Measurements from ENCODE around the gene SYNDIG1.

SYNDIG1 gene

DNA sequence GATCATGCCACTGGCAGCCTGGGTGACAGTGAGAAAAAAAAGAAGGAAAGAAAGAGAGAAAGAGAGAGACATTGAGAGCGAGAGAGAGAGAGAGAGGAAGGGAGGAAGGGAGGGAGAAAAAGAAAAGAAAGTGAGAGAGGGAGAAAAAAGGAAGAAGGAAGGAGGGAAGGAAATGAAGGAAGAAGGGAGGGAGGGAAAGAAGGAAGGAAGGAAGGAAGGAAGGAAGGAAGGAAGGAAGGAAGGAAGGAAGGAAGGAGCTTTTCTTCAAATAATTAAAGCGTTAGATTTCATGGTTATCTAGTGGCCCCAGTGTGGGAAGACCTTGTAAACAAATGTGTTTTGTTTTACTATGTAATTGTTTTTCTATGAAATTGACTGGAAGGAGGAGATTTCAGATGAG is 170.8 kb downstream of the SYNDIG1 start:
- no peak for DNase-seq

DNA sequence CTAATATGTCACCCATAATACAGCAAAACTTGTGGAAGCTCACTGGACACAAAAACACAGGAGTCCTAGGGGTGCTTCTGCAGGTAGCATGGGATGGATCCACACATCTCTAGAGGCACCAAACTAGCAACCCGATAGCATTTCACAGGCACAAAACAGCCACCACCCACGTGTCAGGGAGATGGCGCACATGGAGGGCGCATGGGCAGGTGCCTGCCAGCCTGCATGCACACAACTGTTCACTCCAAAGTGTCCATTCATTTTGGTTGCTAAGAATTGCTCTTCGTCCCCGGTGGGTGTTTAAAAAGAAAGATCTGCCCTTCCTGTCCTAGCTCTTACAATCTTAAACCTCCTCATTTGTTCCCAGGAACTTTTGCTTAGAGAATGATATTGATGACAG is 171.3 kb downstream of the SYNDIG1 start:
- DNase-seq, result no peak

DNA sequence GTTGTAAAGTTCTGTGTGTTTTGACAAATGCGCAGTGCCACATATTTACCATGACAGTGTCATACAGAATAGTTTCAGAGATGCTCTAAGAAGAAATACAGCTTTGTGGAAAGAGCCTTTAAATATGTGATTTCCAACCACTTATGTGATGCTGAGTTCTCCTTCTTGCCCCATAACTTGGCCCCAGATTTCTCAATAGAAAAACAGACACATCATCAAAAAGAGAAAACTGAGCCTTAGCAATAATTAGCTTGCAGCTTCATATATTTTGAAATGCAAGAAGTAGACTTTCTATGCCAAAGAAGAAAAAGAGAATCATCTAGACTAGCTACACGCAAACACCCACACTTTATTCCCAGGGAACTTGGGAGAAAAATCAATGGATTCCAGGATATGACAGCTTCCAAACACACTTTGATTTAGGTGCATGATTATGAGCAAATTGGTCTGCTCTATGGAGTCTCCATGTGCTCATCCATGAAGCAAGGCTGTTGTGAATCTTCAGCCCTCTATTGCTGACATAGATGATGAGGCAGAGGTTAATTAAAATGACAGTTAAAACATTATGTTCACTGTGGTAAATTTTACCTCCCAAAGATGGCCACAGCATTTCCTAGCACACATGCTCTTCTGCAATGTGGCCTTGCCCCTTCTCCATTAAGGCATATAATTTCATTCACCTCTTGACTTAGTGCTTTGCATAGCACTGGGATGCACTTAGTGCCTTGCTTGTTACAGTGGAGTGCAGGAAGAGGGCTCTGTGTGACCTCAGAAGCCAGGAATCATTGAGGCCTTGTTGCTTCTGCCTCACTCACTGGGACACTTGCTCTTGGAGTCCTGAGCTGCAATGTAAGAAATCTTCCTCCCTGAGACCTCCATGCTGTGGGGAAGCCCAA is 174.6 kb downstream of the SYNDIG1 start:
- no peak for DNase-seq

DNA sequence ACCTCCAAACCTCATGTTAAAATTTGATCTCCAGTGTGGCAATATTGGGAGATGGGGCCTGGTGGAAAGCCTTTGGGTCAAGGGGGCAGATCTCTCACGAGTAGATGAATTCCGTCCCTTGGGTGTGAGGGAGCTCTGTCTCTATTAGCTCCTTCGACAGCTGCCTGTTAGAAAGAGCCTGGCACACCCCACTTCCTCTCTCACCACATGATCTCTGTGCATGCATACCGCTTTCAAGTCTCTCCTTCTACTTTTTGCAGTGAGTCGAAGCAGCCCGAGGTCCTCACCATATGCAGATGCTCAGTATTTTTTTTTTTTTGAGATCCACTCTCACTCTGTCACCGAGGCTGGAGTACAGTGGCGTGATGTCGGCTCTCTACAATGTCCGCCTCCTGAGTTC is 176.9 kb downstream of the SYNDIG1 start:
- no peak for DNase-seq

DNA sequence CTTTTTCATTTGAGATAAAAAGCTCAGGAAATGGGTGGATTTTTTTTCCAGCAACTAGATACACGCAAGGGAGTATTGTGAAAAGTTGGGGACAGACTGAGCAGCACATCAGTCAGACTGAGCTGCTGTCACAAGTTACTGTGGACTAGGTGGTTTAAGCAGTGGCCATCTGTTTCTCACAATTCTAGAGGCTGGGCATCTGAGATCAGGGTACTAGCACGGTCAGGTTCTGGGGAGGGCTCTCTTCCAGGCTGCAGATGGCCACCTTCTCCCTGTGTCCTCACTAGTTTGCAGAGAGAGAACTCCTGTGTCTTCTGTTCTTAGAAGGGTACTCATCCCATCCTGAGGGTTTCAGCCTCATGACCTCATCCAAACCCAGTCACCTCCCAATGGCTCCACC is 178.3 kb downstream of the SYNDIG1 start:
- DNase-seq, result no peak

DNA sequence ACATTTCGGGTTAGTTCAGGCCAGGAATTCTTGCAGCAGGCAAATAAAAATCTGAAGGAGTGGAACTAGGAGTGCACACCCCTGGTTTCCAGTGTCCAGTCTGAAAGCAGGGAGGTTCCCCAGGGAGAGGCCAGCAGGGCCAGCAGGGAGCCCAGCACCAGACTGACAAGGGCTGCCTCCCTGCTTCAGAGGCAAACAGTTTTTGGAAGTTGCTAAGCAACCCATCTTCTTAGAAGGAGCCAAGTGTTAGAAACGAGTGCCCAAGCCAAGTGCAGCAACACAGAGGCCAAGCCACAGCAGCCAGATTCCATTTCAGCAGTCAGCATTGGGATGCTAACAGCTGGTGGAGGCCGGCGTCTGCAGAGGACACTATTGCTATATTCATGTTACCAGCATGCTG is 179.1 kb downstream of the SYNDIG1 start:
- no peak for DNase-seq

DNA sequence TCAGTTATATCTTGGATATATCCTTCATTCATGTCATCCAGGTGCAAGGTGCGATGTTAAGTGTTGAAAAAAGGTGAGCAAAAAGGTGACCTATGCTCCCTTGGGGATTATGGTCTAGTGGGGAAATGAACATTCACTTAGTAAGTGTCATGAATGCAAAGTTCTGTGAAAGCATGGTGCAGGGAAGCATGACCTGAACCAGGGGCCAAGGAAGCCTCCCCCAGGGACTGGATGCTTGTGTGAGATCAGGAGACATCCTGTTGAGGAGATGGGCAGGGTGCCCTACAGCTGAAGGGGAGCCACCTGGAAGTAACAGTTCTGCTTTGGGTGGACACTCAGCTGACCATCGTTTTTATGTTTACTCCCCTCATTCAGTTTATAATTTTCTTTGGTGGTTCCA is 179.5 kb downstream of the SYNDIG1 start:
- no peak for DNase-seq

DNA sequence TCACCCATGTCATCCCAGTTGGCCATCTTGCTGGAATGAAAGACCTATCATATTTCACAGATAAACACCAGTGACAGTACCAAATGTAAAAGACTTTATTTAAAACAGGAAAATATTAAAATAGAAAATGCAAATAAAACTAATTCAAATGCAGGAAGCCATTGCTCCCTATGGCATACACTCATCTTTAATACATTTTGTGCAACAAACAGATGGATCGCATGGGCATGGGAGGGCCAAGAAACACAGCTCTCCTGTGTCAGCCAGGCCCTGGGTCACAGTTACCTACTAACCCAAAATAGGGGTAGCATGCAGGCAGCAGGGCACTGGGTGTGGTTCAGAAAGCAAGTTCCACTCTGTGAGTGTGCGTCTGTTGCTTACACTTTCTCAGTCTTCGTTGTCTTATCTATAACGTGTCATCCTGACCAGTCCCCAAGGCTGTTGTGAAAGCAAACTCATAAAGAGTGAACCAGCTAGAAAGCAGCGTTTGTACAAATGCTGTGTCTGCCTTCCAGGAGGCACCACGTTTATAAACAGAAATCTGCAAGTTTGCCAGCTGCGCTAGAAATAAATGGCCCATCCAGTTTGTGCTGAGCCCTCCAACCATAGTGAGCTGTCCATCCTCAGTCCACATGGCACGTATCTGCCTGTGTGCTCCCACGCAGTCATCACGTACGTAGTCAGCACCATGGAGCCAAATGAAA is 180.5 kb downstream of the SYNDIG1 start:
- no peak for DNase-seq

DNA sequence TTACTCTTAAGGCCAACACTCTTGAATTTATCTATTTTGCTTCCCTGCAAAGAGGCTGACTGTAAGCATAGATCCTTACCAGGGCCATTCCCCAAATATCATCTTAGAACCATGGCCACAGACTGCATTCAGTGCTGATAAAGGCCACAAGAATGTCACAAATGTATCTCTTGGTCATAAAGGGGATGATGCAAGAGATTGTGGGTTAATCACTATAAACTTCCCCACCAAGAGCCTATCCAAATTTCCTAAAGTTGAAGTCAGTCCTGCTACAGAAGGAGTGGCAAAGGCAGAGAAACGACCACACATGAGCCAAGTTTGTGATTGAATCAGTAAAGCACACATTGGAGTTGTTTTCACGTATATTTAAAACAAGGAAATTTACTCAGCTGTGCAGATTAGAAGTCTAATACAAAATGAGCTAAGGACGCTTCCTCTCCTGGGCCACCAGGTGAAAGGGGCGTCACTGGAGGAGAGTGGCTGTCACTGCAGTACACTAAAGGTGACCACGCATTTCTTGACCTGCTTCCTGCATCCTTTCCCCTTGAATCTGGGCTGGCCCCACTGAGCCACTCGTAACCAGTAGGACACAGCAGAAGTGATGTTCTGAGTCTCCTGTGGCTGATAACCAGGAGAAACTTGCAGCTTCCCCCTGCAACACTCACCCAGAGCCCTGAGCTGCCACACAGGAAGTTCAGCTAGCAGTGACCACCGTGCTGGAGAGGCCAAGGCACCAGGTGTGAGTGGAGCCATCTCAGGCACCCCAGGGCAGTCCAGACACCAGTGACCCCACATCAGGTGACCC is 181.9 kb downstream of the SYNDIG1 start:
- DNase-seq, result no peak

DNA sequence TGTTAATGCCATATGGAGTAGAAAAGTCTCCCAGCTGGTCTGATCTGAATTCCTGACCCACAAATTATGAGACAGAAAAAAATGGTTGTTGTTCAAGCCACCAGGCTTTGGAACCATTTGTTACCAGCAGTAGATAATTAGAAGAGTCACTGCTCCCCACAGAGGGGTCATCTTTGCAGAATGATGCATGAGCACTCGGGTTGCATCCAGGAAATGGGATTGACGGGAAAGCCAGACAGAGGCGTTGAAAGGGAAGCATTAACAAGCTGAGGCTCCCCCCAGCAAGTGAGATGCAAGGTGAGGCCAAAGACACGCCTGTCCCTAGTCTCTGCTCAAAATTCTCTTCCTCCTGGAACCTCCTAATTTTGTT is 182.5 kb downstream of the SYNDIG1 start:
- no peak for DNase-seq

DNA sequence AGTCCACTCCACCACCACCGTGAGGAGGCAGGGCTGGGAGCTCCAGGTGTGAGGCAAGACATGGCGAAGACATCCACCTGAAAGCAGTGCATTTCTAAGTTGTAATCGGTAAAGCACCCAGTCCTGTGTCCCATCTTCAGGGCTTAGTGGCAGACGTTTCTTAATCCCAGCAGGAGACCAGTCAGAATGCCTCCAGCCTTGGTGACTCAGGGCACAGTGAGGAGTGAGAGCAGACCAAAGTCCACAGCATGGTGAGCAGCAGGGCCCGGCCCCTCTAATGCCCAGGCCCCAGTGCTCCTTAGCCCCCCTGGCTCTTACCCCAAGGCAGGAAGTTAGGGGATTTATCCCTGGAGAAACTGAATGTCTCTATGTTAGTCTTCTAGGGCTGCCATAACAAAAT is 183.9 kb downstream of the SYNDIG1 start:
- DNase-seq, result no peak

DNA sequence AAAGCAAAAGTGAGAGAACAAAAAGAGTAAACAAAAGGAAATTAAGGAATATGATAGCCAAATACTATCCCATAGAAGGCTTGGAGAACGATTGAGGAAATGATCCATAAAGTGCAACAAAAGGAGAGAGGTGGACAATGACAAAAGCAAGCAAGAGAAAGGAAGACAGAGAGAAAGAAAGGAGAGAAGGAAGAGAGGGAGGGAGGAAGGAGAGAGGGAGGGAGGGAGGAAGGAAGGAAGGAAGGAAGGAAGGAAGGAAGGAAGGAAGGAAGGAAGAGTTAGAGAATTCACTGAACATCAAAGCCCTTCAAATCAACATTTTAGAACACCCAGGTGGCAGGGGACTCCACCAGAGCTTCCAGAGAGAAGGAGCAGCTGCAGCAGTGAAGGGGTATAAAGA is 185.0 kb downstream of the SYNDIG1 start:
- no peak for DNase-seq

DNA sequence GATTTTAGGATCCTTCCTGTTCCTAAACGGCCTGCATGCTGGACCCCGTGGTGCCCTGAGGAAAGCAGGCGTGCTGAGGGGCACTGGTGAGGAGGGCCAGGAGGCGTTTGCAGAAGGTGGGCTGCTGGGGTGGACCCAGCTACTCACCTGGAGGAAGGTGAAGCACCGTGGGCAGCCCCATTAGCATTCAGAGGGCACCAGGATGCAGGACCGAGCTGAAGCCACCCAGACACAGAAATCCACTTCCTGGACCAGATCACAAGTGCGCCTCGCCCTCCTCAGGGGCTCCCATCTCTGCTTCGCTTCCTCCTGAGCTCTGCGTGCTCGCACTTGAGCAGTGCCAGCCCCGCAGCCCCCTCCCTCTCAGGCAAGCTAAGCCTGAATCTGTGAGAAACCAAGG is 187.0 kb downstream of the SYNDIG1 start:
- no peak for DNase-seq

DNA sequence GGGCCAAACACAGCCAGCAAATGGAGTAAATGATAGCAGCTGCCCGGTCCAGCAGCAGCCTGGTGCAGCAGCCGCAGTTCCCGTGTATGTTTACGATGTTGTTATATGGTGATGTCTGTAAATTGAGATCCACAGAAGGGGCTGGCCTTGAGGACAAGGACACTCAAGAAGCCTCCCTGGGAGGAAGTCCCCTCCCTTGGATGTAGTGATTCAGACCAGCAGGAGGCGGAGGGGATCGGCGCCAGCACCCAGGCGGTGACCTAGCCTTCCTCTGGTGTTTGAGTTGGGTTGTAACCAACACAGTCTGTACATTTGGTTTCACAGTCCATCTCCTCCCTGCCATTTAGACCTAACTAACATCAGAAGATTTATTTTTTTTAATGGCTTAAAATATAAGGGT is 187.8 kb downstream of the SYNDIG1 start:
- no peak for DNase-seq

DNA sequence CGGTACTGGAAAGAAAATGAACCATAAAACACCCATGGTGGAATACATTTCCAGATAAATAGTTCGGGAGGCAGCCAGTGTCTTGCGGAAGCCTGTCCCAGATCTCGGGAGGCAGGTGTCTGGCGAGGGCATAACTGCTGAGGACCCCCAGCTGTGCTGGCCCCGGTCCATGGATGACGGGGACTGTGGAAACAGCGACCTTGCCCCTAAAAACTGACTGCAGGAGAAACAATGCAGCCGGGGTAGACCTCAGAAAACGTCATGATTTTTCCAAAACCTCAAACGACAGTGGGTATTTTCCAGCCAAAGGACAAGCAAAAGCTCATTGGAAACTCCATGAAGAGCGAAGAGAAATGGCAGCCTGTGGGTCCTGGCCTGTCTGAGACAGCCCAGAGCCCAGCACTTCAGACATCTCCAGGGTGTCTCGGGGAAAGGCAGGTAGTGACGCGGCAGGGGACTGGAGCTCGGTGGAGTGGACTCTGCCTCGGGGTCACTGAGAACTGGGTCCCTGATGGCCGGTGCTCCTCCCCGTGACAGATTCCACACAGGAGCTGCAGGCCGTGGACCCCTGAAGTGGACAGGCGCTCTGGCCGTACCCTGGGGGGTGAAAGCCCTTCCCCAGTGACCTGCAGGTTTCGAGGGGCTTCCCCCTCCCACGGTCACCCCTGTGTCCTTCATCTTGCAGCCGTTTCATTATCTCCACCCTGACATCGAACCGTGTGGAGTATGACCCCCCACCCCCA is 188.6 kb downstream of the SYNDIG1 start:
- no peak for DNase-seq

DNA sequence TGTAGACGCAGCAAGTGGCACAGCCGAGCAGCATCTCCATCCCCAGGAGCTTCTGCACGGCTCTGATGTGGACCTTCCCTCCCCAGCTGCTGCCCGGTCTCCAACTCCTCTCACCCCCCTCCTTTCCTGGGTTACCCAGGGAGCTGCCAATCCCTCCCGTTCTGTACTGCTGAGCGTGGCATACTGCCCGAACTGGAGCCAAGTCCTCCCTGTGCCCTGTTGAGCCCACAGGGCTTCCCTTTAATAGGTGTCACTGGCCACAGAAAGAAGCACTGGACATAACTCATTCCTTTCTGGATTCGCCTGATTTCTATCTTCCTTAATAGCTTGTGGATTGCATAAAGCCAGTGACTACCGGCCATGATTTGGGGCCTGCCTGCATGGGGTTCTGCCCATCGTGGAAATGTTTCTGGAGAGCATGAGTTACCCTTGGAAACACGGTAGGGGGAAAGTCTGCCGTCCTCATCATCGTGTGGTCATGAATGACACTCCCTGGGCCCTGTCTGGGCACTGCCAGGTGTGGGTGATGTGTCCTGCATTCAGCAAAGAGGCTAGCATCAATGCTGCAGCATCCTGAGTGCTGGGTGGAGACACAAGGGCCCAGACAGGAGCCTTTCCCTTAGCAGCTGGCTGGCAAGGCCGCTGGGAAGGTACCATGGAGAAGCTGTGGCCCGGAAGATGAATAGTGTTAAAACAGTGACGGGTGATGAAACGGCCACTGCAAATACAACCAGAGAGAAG is 189.7 kb downstream of the SYNDIG1 start:
- no peak for DNase-seq

DNA sequence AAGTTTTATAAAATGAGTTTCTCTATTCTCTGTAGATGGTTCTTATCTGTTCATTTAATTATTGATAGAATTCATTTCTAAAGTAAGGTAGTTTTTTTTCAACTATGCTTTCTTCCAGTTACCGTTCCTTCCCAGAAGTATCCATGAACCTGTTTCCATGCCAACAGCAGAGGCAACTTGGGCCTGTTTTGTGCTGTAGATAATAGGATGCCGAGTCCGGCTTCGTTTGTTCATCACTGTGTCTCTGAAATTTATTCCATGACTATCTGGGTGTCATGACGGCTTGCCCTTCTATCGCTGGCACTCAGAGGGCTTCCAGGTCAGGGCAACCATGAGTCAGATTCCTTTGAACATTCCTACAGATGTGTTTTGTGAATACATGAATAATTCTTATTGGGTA is 190.4 kb downstream of the SYNDIG1 start:
- DNase-seq, result no peak

DNA sequence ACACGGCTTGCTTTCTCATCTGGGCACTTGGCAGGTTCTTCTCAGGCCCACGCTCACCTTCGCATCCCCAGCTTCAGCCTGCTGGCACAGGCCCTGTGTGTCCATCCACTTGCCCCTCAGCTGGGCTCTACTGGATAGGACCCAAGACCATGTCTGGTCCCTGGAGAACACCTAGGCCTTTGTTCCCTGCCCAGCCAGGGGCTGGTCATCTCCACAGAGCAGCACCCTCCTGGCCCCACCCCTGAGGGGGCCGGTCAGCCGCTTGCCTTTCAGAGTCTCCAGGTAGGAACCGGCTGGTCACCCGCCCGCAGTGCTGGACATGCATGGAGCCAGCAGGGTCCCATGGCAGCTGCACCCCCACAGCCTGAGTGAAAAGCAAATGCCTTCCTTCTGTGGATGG is 191.2 kb downstream of the SYNDIG1 start:
- no peak for DNase-seq

DNA sequence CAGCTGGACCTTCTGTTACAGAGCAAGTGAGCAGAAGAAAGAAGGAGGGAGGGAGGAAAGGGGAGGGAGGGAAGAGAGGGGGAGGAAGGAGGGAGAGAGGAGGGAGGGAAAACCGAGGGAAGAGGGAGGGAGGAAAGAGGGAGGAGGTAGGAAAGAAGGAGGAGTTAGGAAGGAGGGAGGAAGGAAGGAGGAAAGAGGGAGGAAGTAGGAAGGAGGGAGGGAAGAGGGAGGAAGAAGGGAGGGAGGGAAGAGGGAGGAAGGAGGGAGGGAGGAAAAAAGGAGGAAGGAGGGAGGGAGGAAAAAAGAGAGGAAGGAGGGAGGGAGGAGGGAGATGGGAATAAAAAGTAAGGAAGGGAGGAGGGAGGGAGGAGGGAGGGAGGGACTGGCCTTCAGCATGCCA is 191.8 kb downstream of the SYNDIG1 start:
- DNase-seq, result no peak

DNA sequence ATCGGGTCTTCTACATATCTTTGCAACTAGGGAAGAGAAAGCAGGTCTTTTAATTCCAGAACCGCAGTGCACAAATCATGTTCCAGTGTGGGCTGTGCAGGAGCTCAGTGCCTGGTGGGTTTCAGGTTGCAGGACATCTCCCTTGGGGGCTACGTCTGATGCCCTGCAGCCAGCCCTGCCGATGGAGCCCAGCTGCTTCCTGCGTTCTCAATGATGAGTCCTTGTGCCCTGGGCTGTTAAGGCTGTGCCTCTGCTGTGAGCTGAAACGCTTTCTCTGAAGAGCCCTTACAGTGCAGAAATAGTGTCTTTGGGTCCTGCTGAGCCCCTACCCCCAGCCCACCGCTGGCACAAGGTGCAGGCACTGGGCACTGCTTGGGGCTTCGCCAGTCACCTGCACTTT is 192.9 kb downstream of the SYNDIG1 start:
- DNase-seq, result no peak

DNA sequence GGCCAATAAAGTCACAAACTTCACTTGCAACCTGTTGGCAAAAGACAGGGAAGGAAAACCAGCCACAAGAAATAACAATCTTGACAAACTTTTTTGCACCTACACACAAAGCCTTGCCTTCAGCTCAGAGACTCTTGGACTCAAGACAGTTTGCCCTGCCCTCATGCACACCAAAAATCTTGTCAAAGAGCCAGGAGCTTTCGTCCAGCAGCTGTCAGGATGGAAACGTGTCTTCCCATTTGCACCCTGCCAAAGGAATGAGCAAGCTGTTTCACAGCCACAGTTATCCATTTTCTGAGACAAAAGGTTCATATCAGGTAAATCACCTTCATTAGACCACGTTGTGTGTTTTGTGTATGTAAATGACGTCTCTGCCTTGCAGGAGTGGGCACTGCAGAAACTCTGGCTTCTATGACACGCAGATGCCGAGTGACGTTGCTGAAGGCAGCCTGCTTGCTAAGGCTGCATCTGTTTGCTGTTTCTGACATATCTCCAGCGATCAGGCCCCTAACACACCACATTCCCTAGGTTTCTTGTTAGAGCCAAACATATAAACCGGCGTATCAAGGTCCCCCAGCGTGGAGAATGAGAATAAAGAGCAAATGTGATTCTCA is 193.4 kb downstream of the SYNDIG1 start:
- no peak for DNase-seq

DNA sequence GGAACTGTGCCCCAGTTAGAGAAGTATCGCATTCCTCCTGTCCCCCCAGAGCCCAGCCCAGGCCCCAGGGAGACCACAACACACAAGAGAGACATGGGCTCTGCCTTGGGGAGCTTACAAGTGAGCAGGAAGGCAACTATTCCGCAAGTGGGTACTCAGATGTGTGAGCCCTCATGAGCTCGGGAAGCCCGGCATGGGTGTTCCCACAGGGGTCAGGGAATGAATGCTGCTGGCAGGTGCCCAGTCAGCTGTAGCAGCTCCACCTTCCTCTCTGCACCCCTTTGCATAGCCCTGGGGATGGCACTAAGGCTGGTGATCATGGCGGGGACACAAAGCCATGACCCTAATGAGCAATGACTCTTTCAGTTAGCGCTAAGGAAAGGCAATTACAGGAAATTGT is 194.1 kb downstream of the SYNDIG1 start:
- no peak for DNase-seq
